SK-N-SH (cell line): Measurements from ENCODE around the gene TPH2. TPM values are rescaled to one million over a fixed set of nuclear protein-coding genes. Genes with fewer than 3 reads are reported as not detected.

Experiments used
- CTCF ChIA-PET: fragments of 300-600, 350-600 bp; formaldehyde crosslinking; extraction: SDS; loops from one replicate; lab custom pipeline; 2021; lab: Yijun Ruan, JAX
- POLR2A ChIA-PET: fragments of 350-600 bp; sonication (Branson Sonifier 250); formaldehyde crosslinking; extraction: SDS; loops from one replicate; lab custom pipeline; 2020; ENCODE audit warnings: antibody characterized with exemption, inconsistent platforms; lab: Yijun Ruan, JAX
- DNase-seq: peaks from one replicate; pipeline ENCODE4 v3.0.0; 2012
- H2AFZ ChIP-seq: fragments of 200-600 bp; sonication (generic); 2 replicates; pipeline ENCODE4 v1.8.1; 2016; ENCODE audit warnings: antibody characterized with exemption, mild to moderate bottlenecking, low read depth
- H3F3A ChIP-seq: fragments of 200-600 bp; sonication (generic); replicated peaks from 2 replicates; pipeline ENCODE3; 2016; ENCODE audit warnings: antibody characterized with exemption, mild to moderate bottlenecking; ENCODE audit not compliant: insufficient read depth
- H3K27ac ChIP-seq, 2 experiments: fragments of 200-500 bp in 1 of 2; fragments of 200-600 bp in 1 of 2; sonication (Bioruptor generic) in 1 of 2; sonication (generic), shearing (Covaris generic) in 1 of 2; 2 replicates each; pipeline versions ENCODE4 v1.5.1 to v1.6.1; 2014 to 2016; ENCODE audit warnings: low read depth in 2 of 2, inconsistent platforms in 1 of 2, low read length in 1 of 2, mild to moderate bottlenecking in 1 of 2, mixed read lengths in 1 of 2
- H3K27me3 ChIP-seq: fragments of 200-600 bp; sonication (generic), shearing (Covaris generic); 2 replicates; pipeline ENCODE4 v1.6.1; 2016; ENCODE audit warnings: mixed run types; ENCODE audit not compliant: insufficient read depth
- H3K36me3 ChIP-seq, 2 experiments: fragments of 200-500 bp in 1 of 2; fragments of 200-600 bp in 1 of 2; sonication (Bioruptor generic) in 1 of 2; sonication (generic) in 1 of 2; replicated peaks in 1 of 2; 2 replicates each; pipeline versions ENCODE3 to v1.5.1; 2014 to 2016; ENCODE audit warnings: low read length in 1 of 2, mild to moderate bottlenecking in 1 of 2; ENCODE audit not compliant: insufficient read depth in 2 of 2, control insufficient read depth in 1 of 2
- H3K4me1 ChIP-seq, 2 experiments: fragments of 200-500 bp in 1 of 2; fragments of 200-600 bp in 1 of 2; sonication (Bioruptor generic) in 1 of 2; sonication (generic), shearing (Covaris generic) in 1 of 2; 2 replicates each; pipeline versions ENCODE4 v1.5.1 to v1.6.1; 2014 to 2016; ENCODE audit warnings: low read depth in 1 of 2, low read length in 1 of 2, mixed run types in 1 of 2; ENCODE audit not compliant: insufficient read depth in 2 of 2, control insufficient read depth in 1 of 2
- H3K4me2 ChIP-seq: fragments of 200-600 bp; sonication (generic), shearing (Covaris generic); 2 replicates; pipeline ENCODE4 v1.6.1; 2017; ENCODE audit warnings: mixed run types
- H3K4me3 ChIP-seq, 2 experiments: fragments of 200-500 bp in 1 of 2; fragments of 200-600 bp in 1 of 2; sonication (Bioruptor generic) in 1 of 2; sonication (generic), shearing (Covaris generic) in 1 of 2; 2 replicates each; pipeline versions ENCODE4 v1.5.1 to v1.8.1; 2014 to 2016; ENCODE audit warnings: low read depth in 2 of 2, inconsistent platforms in 1 of 2, low read length in 1 of 2, mild to moderate bottlenecking in 1 of 2, mixed read lengths in 1 of 2, moderate library complexity in 1 of 2
- H3K79me2 ChIP-seq: fragments of 200-600 bp; sonication (generic); 2 replicates; pipeline ENCODE4 v1.8.1; 2017; ENCODE audit warnings: mild to moderate bottlenecking; ENCODE audit not compliant: insufficient read depth
- H3K9ac ChIP-seq: fragments of 200-600 bp; sonication (generic); 2 replicates; pipeline ENCODE4 v1.6.1; 2017; ENCODE audit warnings: mixed run types
- H3K9me2 ChIP-seq: fragments of 200-600 bp; sonication (generic); 2 replicates; pipeline ENCODE4 v1.6.1; 2017; ENCODE audit warnings: mixed run types
- H3K9me3 ChIP-seq: fragments of 200-600 bp; sonication (generic); 2 replicates; pipeline ENCODE4 v1.6.1; 2017; ENCODE audit warnings: mixed run types, mild to moderate bottlenecking, moderate library complexity
- H4K20me1 ChIP-seq: fragments of 200-600 bp; sonication (generic); 2 replicates; pipeline ENCODE4 v1.6.1; 2017; ENCODE audit warnings: mild to moderate bottlenecking, mixed run types; ENCODE audit not compliant: insufficient read depth
- CHD2 ChIP-seq: fragments of 150-350 bp; IDR thresholded peaks from 2 replicates; pipeline ENCODE4 v1.6.1; 2018; ENCODE audit warnings: low read length; ENCODE audit not compliant: partially characterized antibody
- ELF1 ChIP-seq: IDR thresholded peaks from 2 replicates; pipeline ENCODE4 v1.4.0; 2012
- EP300 ChIP-seq, 2 experiments: IDR thresholded peaks; 2 replicates each; pipeline versions ENCODE4 v1.4.0 to v1.6.1; 2012; ENCODE audit warnings: borderline replicate concordance in 1 of 2, low read depth in 1 of 2, low read length in 1 of 2
- EZH2phosphoT487 ChIP-seq: fragments of 200-600 bp; sonication (generic); IDR thresholded peaks from 2 replicates; pipeline ENCODE4 v1.6.1; 2017; ENCODE audit warnings: low read depth, mixed run types, mild to moderate bottlenecking, antibody characterized with exemption, moderate library complexity, borderline replicate concordance
- FOSL2 ChIP-seq: IDR thresholded peaks from 2 replicates; pipeline ENCODE4 v1.4.0; 2012; ENCODE audit warnings: low read depth, mild to moderate bottlenecking, moderate library complexity, borderline replicate concordance
- FOXM1 ChIP-seq: IDR thresholded peaks from 2 replicates; pipeline ENCODE4 v1.4.0; 2012; ENCODE audit warnings: low read depth, mild to moderate bottlenecking
- IRF3 ChIP-seq: fragments of 150-350 bp; IDR thresholded peaks from 2 replicates; pipeline ENCODE4 v1.6.1; 2016; ENCODE audit warnings: mild to moderate bottlenecking, low read depth, low read length
- JUND ChIP-seq: IDR thresholded peaks from 2 replicates; pipeline ENCODE4 v1.4.0; 2012
- MXI1 ChIP-seq: IDR thresholded peaks from 2 replicates; pipeline ENCODE4 v1.6.1; 2012; ENCODE audit warnings: mild to moderate bottlenecking, low read depth, low read length, improper control_type of control experiment
- POLR2AphosphoS5 ChIP-seq: IDR thresholded peaks from 2 replicates; pipeline ENCODE4 v1.6.1; 2012; ENCODE audit warnings: low read depth, low read length
- RAD21 ChIP-seq: IDR thresholded peaks from 2 replicates; pipeline ENCODE4 v1.6.1; 2012; ENCODE audit warnings: mild to moderate bottlenecking, low read length
- RXRA ChIP-seq: IDR thresholded peaks from 2 replicates; pipeline ENCODE4 v1.4.0; 2012; ENCODE audit warnings: low read depth, mild to moderate bottlenecking, borderline replicate concordance
- TAF1 ChIP-seq: IDR thresholded peaks from 2 replicates; pipeline ENCODE4 v1.6.1; 2012; ENCODE audit warnings: low read depth, mild to moderate bottlenecking, low read length, moderate library complexity, borderline replicate concordance
- TCF12 ChIP-seq: IDR thresholded peaks from 2 replicates; pipeline ENCODE4 v1.4.0; 2012
- TEAD4 ChIP-seq: IDR thresholded peaks from 2 replicates; pipeline ENCODE4 v1.4.0; 2012; ENCODE audit warnings: mild to moderate bottlenecking, borderline replicate concordance; ENCODE audit not compliant: insufficient read depth
- USF1 ChIP-seq: IDR thresholded peaks from 2 replicates; pipeline ENCODE4 v1.4.0; 2012; ENCODE audit warnings: low read depth, borderline replicate concordance
- ZBTB33 ChIP-seq: IDR thresholded peaks from 2 replicates; pipeline ENCODE4 v1.4.0; 2012; ENCODE audit warnings: low read depth, borderline replicate concordance
- WGBS: methylation state at CpG from one replicate; pipeline ENCODE4 v1.1.6; 2017; ENCODE audit warnings: low lambda C conversion rate; 5-methylcytosine and 5-hydroxymethylcytosine counted together
- polyA plus RNA-seq, 3 experiments: library from polyadenylated mRNA; depleted of rRNA; stranded (reverse); fragments of >200 nt; gene quantifications; 2 replicates each; pipeline ENCODE4 v1.2.3, GENCODE V29; 2012

Gene TPH2
- polyA plus RNA-seq, 1 of the 3 experiments (the other 2 are of a cell fraction), result not detected

- TF ChIP-seq EP300 (IDR thresholded peaks at IDR 0.05; ENCODE audit: borderline replicate concordance in 1 of 2, low read depth in 1 of 2, low read length in 1 of 2) (no peak), JUND (no peak), RXRA (no peak), TEAD4 (no peak), IRF3 (no peak), FOSL2 (no peak), RAD21 (no peak), TCF12 (no peak), POLR2AphosphoS5 (no peak), MXI1 (no peak), CHD2 (no peak), ELF1 (no peak), ZBTB33 (no peak), FOXM1 (no peak), USF1 (no peak), EZH2phosphoT487 (no peak), TAF1 (no peak)
- no peaks in the 10 kb centered on the region for H3K9me3 ChIP-seq
- H3K27me3 ChIP-seq, result no peaks in the 10 kb centered on the region
- no peaks in the 10 kb centered on the region for H3K79me2 ChIP-seq
- CTCF ChIA-PET, result interaction anchor here (1.2 kb wide), 1 partner anchor 25 kb away, joined by 3 read pairs; no protein-coding TSS in a partner anchor
- no peaks in the 10 kb centered on the region for H3K36me3 ChIP-seq
- no peaks in the 10 kb centered on the region for H4K20me1 ChIP-seq
- DNase-seq, result no peak
- H3K4me3 ChIP-seq, result no peak overlapping the region
- no peak overlapping the region for H3K27ac ChIP-seq
- no peak overlapping the region for H3K4me2 ChIP-seq
- H3K9me2 ChIP-seq, result no peaks in the 10 kb centered on the region
- POLR2A ChIA-PET, result no interaction called here
- H3F3A ChIP-seq, result no peaks in the 10 kb centered on the region
- H2AFZ ChIP-seq, result no peak overlapping the region
- no peaks in the 10 kb centered on the region for H3K4me1 ChIP-seq
- H3K9ac ChIP-seq, result no peak overlapping the region
- WGBS, result 38% methylated on average over 2 of the region's 2 CpGs
Measured at GRCh38 chr12:72041811-72042210, 103.2 kb downstream of the TPH2 start.
